ENCODE results near the gene TLR1.

The TLR1 gene

GRCh38 chr4:38800961-38801450 is 3.6 kb downstream of the TLR1 start:
- WGBS (ENCODE audit: insufficient coverage) = 100% methylated on average over 1 of the region's 3 CpGs
- POLR2A ChIA-PET = no interaction called here
- Histone ChIP-seq H3K27me3 (replicated peaks in 2 of 5; ENCODE audit: control insufficient read depth in 4 of 5, insufficient read depth in 5 of 5, low read length in 4 of 5) (no peaks in the 10 kb centered on the region), H3K36me3 (ENCODE audit: control insufficient read depth in 4 of 4, insufficient read depth in 4 of 4, low read length in 3 of 4) (peaks cover 35 to 67% (median 49%) of the 10 kb centered on the region in 4 experiments), H3K9me3 (ENCODE audit: control extremely low read depth in 1 of 5, control insufficient read depth in 4 of 5, insufficient read depth in 2 of 5, low read depth in 1 of 5, low read length in 4 of 5) (peaks cover 8 to 61% (median 29%) of the 10 kb centered on the region in 5 experiments), H3K27ac (ENCODE audit: insufficient read depth in 1 of 2, low read depth in 1 of 2, low read length in 2 of 2, poor library complexity in 1 of 2, severe bottlenecking in 2 of 2) (no peak overlapping the region), H3K4me1 (ENCODE audit: control extremely low read depth in 1 of 4, control insufficient read depth in 4 of 4, insufficient read depth in 4 of 4, low read length in 3 of 4) (peaks cover 12 to 28% (median 22%) of the 10 kb centered on the region in 4 experiments), H3K4me3 (ENCODE audit: control insufficient read depth in 1 of 7, extremely low read depth in 1 of 7, insufficient read depth in 4 of 7, low read depth in 2 of 7, low read length in 6 of 7) (peak overlapping the region in 2 of 7 experiments; percentile 2 to 39)
- CTCF ChIA-PET = interaction anchor here (1.3 to 6.9 kb wide), 3 partner anchors 10 to 54 kb away, joined by 4 to 55 read pairs (median 7); partner anchors contain the start of gene TLR10
- no peak for DNase-seq

GRCh38 chr4:38800366-38800765 is 4.2 kb downstream of the TLR1 start:
- H3K4me3 ChIP-seq (ENCODE audit: control insufficient read depth in 1 of 7, extremely low read depth in 1 of 7, insufficient read depth in 4 of 7, low read depth in 2 of 7, low read length in 6 of 7) = peak overlapping the region in 2 of 7 experiments; percentile 2 to 39
- no peaks in the 10 kb centered on the region for H3K27me3 ChIP-seq (replicated peaks in 2 of 5; ENCODE audit: control insufficient read depth in 4 of 5, insufficient read depth in 5 of 5, low read length in 4 of 5)
- DNase-seq = no peak
- peaks cover 9 to 66% (median 29%) of the 10 kb centered on the region in 5 experiments for H3K9me3 ChIP-seq (ENCODE audit: control extremely low read depth in 1 of 5, control insufficient read depth in 4 of 5, insufficient read depth in 2 of 5, low read depth in 1 of 5, low read length in 4 of 5)
- ChIA-PET CTCF (interaction anchor here (1.3 to 6.9 kb wide), 4 partner anchors 9 to 55 kb away, joined by 3 to 55 read pairs (median 6); partner anchors contain the start of gene TLR10), POLR2A (no interaction called here)
- peaks cover 6 to 22% (median 16%) of the 10 kb centered on the region in 4 experiments for H3K4me1 ChIP-seq (ENCODE audit: control extremely low read depth in 1 of 4, control insufficient read depth in 4 of 4, insufficient read depth in 4 of 4, low read length in 3 of 4)
- WGBS (ENCODE audit: insufficient coverage) = 100% methylated on average over 1 of the region's 2 CpGs
- no peak overlapping the region for H3K27ac ChIP-seq (ENCODE audit: insufficient read depth in 1 of 2, low read depth in 1 of 2, low read length in 2 of 2, poor library complexity in 1 of 2, severe bottlenecking in 2 of 2)
- peaks cover 41 to 74% (median 52%) of the 10 kb centered on the region in 4 experiments for H3K36me3 ChIP-seq (ENCODE audit: control insufficient read depth in 4 of 4, insufficient read depth in 4 of 4, low read length in 3 of 4)

- POLR2A ChIA-PET = no interaction called here
Measured at GRCh38 chr4:38795087-38795486, 9.5 kb downstream of the TLR1 start.

GRCh38 chr4:38794051-38794450 is 10.5 kb downstream of the TLR1 start:
- ChIA-PET POLR2A (no interaction called here), CTCF (interaction anchor here (1.1 to 6.5 kb wide), 4 partner anchors 9 to 34 kb away, joined by 3 to 55 read pairs (median 12); partner anchors contain the start of genes TLR1 and TLR10)
- H3K36me3 ChIP-seq (ENCODE audit: control insufficient read depth in 4 of 4, insufficient read depth in 4 of 4, low read length in 3 of 4) = peaks cover 17 to 47% (median 27%) of the 10 kb centered on the region in 4 experiments
- H3K4me3 ChIP-seq (ENCODE audit: control insufficient read depth in 1 of 7, extremely low read depth in 1 of 7, insufficient read depth in 4 of 7, low read depth in 2 of 7, low read length in 6 of 7) = no peak overlapping the region
- H3K9me3 ChIP-seq (ENCODE audit: control extremely low read depth in 1 of 5, control insufficient read depth in 4 of 5, insufficient read depth in 2 of 5, low read depth in 1 of 5, low read length in 4 of 5) = peaks cover 4 to 42% (median 9%) of the 10 kb centered on the region in 5 experiments
- no peak overlapping the region for H3K27ac ChIP-seq (ENCODE audit: insufficient read depth in 1 of 2, low read depth in 1 of 2, low read length in 2 of 2, poor library complexity in 1 of 2, severe bottlenecking in 2 of 2)
- peaks cover 0 to 18% (median 13%) of the 10 kb centered on the region in 4 experiments for H3K4me1 ChIP-seq (ENCODE audit: control extremely low read depth in 1 of 4, control insufficient read depth in 4 of 4, insufficient read depth in 4 of 4, low read length in 3 of 4)
- no peaks in the 10 kb centered on the region for H3K27me3 ChIP-seq (replicated peaks in 2 of 5; ENCODE audit: control insufficient read depth in 4 of 5, insufficient read depth in 5 of 5, low read length in 4 of 5)
- no peak for DNase-seq
- WGBS (ENCODE audit: insufficient coverage) = 100% methylated on average over 1 of the region's 2 CpGs

More at GRCh38 chr4:38795087-38795486, 9.5 kb downstream of the TLR1 start:
- Histone ChIP-seq H3K9me3 (ENCODE audit: control extremely low read depth in 1 of 5, control insufficient read depth in 4 of 5, insufficient read depth in 2 of 5, low read depth in 1 of 5, low read length in 4 of 5) (peaks cover 9 to 47% (median 15%) of the 10 kb centered on the region in 5 experiments), H3K4me1 (ENCODE audit: control extremely low read depth in 1 of 4, control insufficient read depth in 4 of 4, insufficient read depth in 4 of 4, low read length in 3 of 4) (peaks cover 0 to 18% (median 13%) of the 10 kb centered on the region in 4 experiments), H3K36me3 (ENCODE audit: control insufficient read depth in 4 of 4, insufficient read depth in 4 of 4, low read length in 3 of 4) (peaks cover 26 to 55% (median 37%) of the 10 kb centered on the region in 4 experiments), H3K27me3 (replicated peaks in 2 of 5; ENCODE audit: control insufficient read depth in 4 of 5, insufficient read depth in 5 of 5, low read length in 4 of 5) (no peaks in the 10 kb centered on the region), H3K27ac (ENCODE audit: insufficient read depth in 1 of 2, low read depth in 1 of 2, low read length in 2 of 2, poor library complexity in 1 of 2, severe bottlenecking in 2 of 2) (no peak overlapping the region), H3K4me3 (ENCODE audit: control insufficient read depth in 1 of 7, extremely low read depth in 1 of 7, insufficient read depth in 4 of 7, low read depth in 2 of 7, low read length in 6 of 7) (no peak overlapping the region)
- WGBS (ENCODE audit: insufficient coverage) = 93% methylated on average over 2 of the region's 3 CpGs
- no peak for DNase-seq
- CTCF ChIA-PET = interaction anchor here (0.7 to 4.2 kb wide), 3 partner anchors 14 to 65 kb away, joined by 3 to 18 read pairs (median 3); partner anchors contain the start of gene TLR10

- POLR2A ChIA-PET = no interaction called here
- H3K4me3 ChIP-seq (ENCODE audit: control insufficient read depth in 1 of 7, extremely low read depth in 1 of 7, insufficient read depth in 4 of 7, low read depth in 2 of 7, low read length in 6 of 7) = peak overlapping the region in 2 of 7 experiments; percentile 4 to 9
Measured at GRCh38 chr4:38791010-38791409, 13.6 kb downstream of the TLR1 start.

GRCh38 chr4:38788317-38788716 is 16.3 kb downstream of the TLR1 start:
- CTCF ChIA-PET = interaction anchor here (1.1 to 6.5 kb wide), 4 partner anchors 14 to 67 kb away, joined by 3 to 55 read pairs (median 11); partner anchors contain the start of gene TLR1
- Histone ChIP-seq H3K4me1 (ENCODE audit: control extremely low read depth in 1 of 4, control insufficient read depth in 4 of 4, insufficient read depth in 4 of 4, low read length in 3 of 4) (peaks cover 0 to 25% (median 13%) of the 10 kb centered on the region in 4 experiments), H3K36me3 (ENCODE audit: control insufficient read depth in 4 of 4, insufficient read depth in 4 of 4, low read length in 3 of 4) (peaks cover 0 to 3% (median 0%) of the 10 kb centered on the region in 4 experiments), H3K9me3 (ENCODE audit: control extremely low read depth in 1 of 5, control insufficient read depth in 4 of 5, insufficient read depth in 2 of 5, low read depth in 1 of 5, low read length in 4 of 5) (peaks cover 0 to 5% (median 0%) of the 10 kb centered on the region in 5 experiments), H3K27ac (ENCODE audit: insufficient read depth in 1 of 2, low read depth in 1 of 2, low read length in 2 of 2, poor library complexity in 1 of 2, severe bottlenecking in 2 of 2) (no peak overlapping the region), H3K4me3 (ENCODE audit: control insufficient read depth in 1 of 7, extremely low read depth in 1 of 7, insufficient read depth in 4 of 7, low read depth in 2 of 7, low read length in 6 of 7) (no peak overlapping the region), H3K27me3 (replicated peaks in 2 of 5; ENCODE audit: control insufficient read depth in 4 of 5, insufficient read depth in 5 of 5, low read length in 4 of 5) (no peaks in the 10 kb centered on the region)
- POLR2A ChIA-PET = no interaction called here
- no CpG with 5 or more reads among the region's 1 CpG for WGBS (ENCODE audit: insufficient coverage)
- DNase-seq = no peak

More at GRCh38 chr4:38791010-38791409, 13.6 kb downstream of the TLR1 start:
- H3K4me1 ChIP-seq (ENCODE audit: control extremely low read depth in 1 of 4, control insufficient read depth in 4 of 4, insufficient read depth in 4 of 4, low read length in 3 of 4) = peaks cover 0 to 21% (median 13%) of the 10 kb centered on the region in 4 experiments
- H3K9me3 ChIP-seq (ENCODE audit: control extremely low read depth in 1 of 5, control insufficient read depth in 4 of 5, insufficient read depth in 2 of 5, low read depth in 1 of 5, low read length in 4 of 5) = peaks cover under 1 to 20% (median 4%) of the 10 kb centered on the region in 5 experiments
- peak overlapping the region in 1 of 2 experiments; percentile 54 for H3K27ac ChIP-seq (ENCODE audit: insufficient read depth in 1 of 2, low read depth in 1 of 2, low read length in 2 of 2, poor library complexity in 1 of 2, severe bottlenecking in 2 of 2)
- no peaks in the 10 kb centered on the region for H3K27me3 ChIP-seq (replicated peaks in 2 of 5; ENCODE audit: control insufficient read depth in 4 of 5, insufficient read depth in 5 of 5, low read length in 4 of 5)
- H3K36me3 ChIP-seq (ENCODE audit: control insufficient read depth in 4 of 4, insufficient read depth in 4 of 4, low read length in 3 of 4) = peaks cover 0 to 18% (median 10%) of the 10 kb centered on the region in 4 experiments
- CTCF ChIA-PET = interaction anchor here (1.1 to 6.5 kb wide), 4 partner anchors 9 to 32 kb away, joined by 4 to 55 read pairs (median 18); partner anchors contain the start of genes TLR1 and TLR10
- 60% methylated on average over 2 of the region's 2 CpGs for WGBS (ENCODE audit: insufficient coverage)
- DNase-seq = peak in 2 of 3 donors; percentile 47 to 54

- DNase-seq = no peak
- H3K4me3 ChIP-seq (ENCODE audit: control insufficient read depth in 1 of 7, extremely low read depth in 1 of 7, insufficient read depth in 4 of 7, low read depth in 2 of 7, low read length in 6 of 7) = no peak overlapping the region
- no peaks in the 10 kb centered on the region for H3K27me3 ChIP-seq (replicated peaks in 2 of 5; ENCODE audit: control insufficient read depth in 4 of 5, insufficient read depth in 5 of 5, low read length in 4 of 5)
- H3K27ac ChIP-seq (ENCODE audit: insufficient read depth in 1 of 2, low read depth in 1 of 2, low read length in 2 of 2, poor library complexity in 1 of 2, severe bottlenecking in 2 of 2) = no peak overlapping the region
- H3K36me3 ChIP-seq (ENCODE audit: control insufficient read depth in 4 of 4, insufficient read depth in 4 of 4, low read length in 3 of 4) = peaks cover 0 to 3% (median 0%) of the 10 kb centered on the region in 4 experiments
- WGBS (ENCODE audit: insufficient coverage) = 93% methylated on average over 2 of the region's 4 CpGs
- ChIA-PET CTCF (interaction anchor here (1.1 to 7.9 kb wide), 4 partner anchors 15 to 30 kb away, joined by 3 to 220 read pairs (median 37); partner anchors contain the start of gene TLR1), POLR2A (no interaction called here)
- H3K9me3 ChIP-seq (ENCODE audit: control extremely low read depth in 1 of 5, control insufficient read depth in 4 of 5, insufficient read depth in 2 of 5, low read depth in 1 of 5, low read length in 4 of 5) = peaks cover 0 to 5% (median 0%) of the 10 kb centered on the region in 5 experiments
- H3K4me1 ChIP-seq (ENCODE audit: control extremely low read depth in 1 of 4, control insufficient read depth in 4 of 4, insufficient read depth in 4 of 4, low read length in 3 of 4) = peaks cover 0 to 27% (median 14%) of the 10 kb centered on the region in 4 experiments
Measured at GRCh38 chr4:38787693-38788092, 16.9 kb downstream of the TLR1 start.
